Airway epithelial cell (primary cell): ENCODE results near the gene KRTAP8-1. TPM values are rescaled to one million over a fixed set of nuclear protein-coding genes. Genes with fewer than 3 reads are reported as not detected.

ENCODE experiments used
- total RNA-seq: library from RNA; depleted of rRNA; stranded (reverse); fragments of >200 nt; gene quantifications from 2 replicates; pipeline ENCODE4 v1.2.3, GENCODE V29; 2015

KRTAP8-1 gene
- not detected in 2 replicates for total RNA-seq

GRCh38 chr21:30813174-30813573 is at the start of gene KRTAP8-1:
Gene KRTAP8-1, minus strand, starts transcription at chr21:30813274. Its CDS starts 54 bp downstream, at chr21:30813220.

GRCh38 chr21:30829659-30830058 is 16.6 kb upstream of the KRTAP8-1 start, which contains the start of gene KRTAP7-1:
Gene KRTAP7-1, minus strand, starts transcription at chr21:30829759. Its CDS starts 61 bp downstream, at chr21:30829698.

Other genes with a start within 250 kb of the KRTAP8-1 start
- gene KRTAP22-2, start 222.9 kb downstream of the KRTAP8-1 start, total RNA-seq, result not detected in 2 replicates
- gene KRTAP6-3, start 220.8 kb downstream of the KRTAP8-1 start, total RNA-seq, result not detected in 2 replicates
- not detected in 2 replicates for gene KRTAP6-2, start 214.4 kb downstream of the KRTAP8-1 start, total RNA-seq
- gene KRTAP22-1, start 212.2 kb downstream of the KRTAP8-1 start, total RNA-seq, result not detected in 2 replicates
- gene KRTAP6-1, start 199.3 kb downstream of the KRTAP8-1 start, total RNA-seq, result not detected in 2 replicates
- gene KRTAP20-1, start 196.8 kb downstream of the KRTAP8-1 start, total RNA-seq, result not detected in 2 replicates
- not detected in 2 replicates for gene KRTAP20-4, start 192.6 kb downstream of the KRTAP8-1 start, total RNA-seq
- gene KRTAP20-2, start 178.1 kb downstream of the KRTAP8-1 start, total RNA-seq, result not detected in 2 replicates
- gene KRTAP20-3, start 170.4 kb downstream of the KRTAP8-1 start, total RNA-seq, result not detected in 2 replicates
- not detected in 2 replicates for gene KRTAP21-3, start 94.5 kb downstream of the KRTAP8-1 start, total RNA-seq
- not detected in 2 replicates for gene KRTAP21-2, start 66.0 kb downstream of the KRTAP8-1 start, total RNA-seq
- not detected in 2 replicates for gene KRTAP21-1, start 57.8 kb downstream of the KRTAP8-1 start, total RNA-seq
- gene KRTAP7-1, start 16.5 kb upstream of the KRTAP8-1 start, total RNA-seq, result not detected in 2 replicates
- not detected in 2 replicates for gene KRTAP11-1, start 68.3 kb upstream of the KRTAP8-1 start, total RNA-seq
- gene KRTAP19-8, start 225.2 kb upstream of the KRTAP8-1 start, total RNA-seq, result not detected in 2 replicates